Fibroblast of the aortic adventitia (primary cell): ENCODE measurements around the gene NKTR. TPM values are rescaled to one million over a fixed set of nuclear protein-coding genes. Genes with fewer than 3 reads are reported as not detected.

ENCODE experiments used
- DNase-seq: peaks from one replicate; pipeline ENCODE4 v3.0.0-alpha.2; 2010; ENCODE audit warnings: low read depth
- H3K4me3 ChIP-seq: 2 replicates; pipeline ENCODE4 v1.5.1; 2011; ENCODE audit warnings: low read depth, mild to moderate bottlenecking, control low read depth, low read length, moderate library complexity
- CTCF ChIP-seq: IDR thresholded peaks from 2 replicates; pipeline ENCODE4 v1.5.1; 2011; ENCODE audit warnings: mild to moderate bottlenecking, low read length, control low read depth, inconsistent platforms; ENCODE audit not compliant: insufficient read depth
- total RNA-seq: library from RNA; depleted of rRNA; stranded (reverse); fragments of >200 nt; gene quantifications from 2 replicates; pipeline ENCODE4 v1.2.3, GENCODE V29; 2012; ENCODE audit warnings: low replicate concordance

Gene NKTR
- total RNA-seq, 1 donor, result 91.8 TPM

DNA sequence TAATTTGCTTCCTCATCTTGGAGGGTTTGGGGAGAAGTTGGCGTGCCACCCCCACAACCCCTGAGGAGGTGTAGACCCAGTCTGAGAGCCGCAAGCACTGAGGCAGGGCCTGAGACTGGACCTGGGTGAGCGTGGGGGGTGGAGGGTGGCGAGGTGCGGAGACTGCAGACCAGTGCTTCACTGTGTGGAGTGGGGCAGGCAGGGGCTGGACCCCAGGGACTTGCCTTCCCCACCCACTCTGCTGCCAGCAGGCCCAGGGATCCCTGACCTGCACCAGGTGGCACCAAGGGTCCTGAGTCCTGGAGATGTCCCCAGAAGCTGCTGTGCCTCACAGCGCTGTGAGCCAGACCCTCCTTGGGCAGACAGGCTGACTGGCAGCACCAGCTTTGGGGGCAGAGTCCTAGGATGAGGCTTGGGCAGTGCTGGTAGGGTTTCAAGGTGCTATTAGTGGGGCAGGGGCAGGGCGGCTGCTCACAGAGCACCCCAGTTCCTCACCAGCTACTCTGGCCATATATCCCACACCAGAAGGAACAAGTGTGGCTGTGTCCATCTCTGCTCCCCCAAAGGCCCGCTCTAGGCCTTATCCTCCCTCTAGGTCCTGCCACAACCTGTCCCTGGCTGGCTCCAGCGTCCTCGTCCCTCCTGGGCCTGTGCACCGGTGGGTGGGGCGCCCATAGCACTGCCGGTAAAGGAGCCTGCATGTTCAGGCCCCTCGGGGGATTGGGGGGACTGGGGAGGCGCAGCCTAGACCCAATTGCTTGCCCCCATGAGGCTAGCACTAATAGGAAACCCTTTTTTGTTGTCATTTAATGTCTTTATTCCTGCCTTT is 64.8 kb downstream of the NKTR start:
- TF ChIP-seq CTCF, result no peak
- H3K4me3 ChIP-seq, result no peak overlapping the region
- no peak for DNase-seq

DNA sequence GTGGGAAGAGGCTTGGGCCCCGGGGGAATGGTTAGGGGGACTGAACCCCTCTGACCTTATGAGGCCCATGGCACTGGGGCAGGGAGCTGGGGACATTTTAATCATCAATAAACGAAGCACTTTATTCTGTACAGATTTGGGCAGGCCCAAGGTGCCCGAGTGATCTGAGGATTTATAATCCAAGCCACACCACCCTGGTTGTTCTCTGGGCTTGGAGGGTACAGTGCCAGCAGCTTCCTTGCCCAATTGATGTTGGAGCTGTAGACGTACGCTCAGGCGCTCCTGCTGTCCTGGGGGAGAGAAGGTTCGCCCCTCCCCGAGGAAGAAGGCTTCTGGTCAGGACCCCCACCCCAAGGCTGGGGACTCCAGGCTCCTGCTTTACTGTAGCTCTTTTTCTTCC is 65.5 kb downstream of the NKTR start:
- TF ChIP-seq CTCF, result no peak
- no peak overlapping the region for H3K4me3 ChIP-seq
- DNase-seq, result no peak

GRCh38 chr3:42666577-42666998 is 66.1 kb downstream of the NKTR start:
- TF ChIP-seq CTCF, result no peak
- DNase-seq, result no peak

DNA sequence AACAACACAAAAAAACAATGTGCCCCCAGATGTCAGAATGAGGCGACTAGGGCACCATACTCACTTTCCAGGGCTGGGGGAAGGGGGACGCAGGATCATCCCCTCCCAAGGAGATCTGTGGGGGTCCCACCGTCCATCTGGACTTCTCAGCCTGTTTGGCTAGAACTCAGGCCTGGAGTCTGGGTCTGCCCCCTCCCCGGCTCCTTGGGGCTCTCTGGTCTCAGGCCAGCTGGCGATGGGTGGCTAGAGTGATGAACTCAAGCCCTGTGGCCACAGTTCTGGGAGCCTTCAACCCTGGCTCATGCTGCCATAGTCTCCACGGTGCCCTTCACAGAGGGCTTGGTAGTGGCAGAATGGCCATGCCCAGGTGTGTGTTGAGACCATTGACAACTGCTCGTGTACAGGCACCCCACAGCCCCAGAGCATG is 66.6 kb downstream of the NKTR start:
- no peak for DNase-seq
- no peak for TF ChIP-seq CTCF
- no peak overlapping the region for H3K4me3 ChIP-seq

More at GRCh38 chr3:42666577-42666998, 66.1 kb downstream of the NKTR start:
- H3K4me3 ChIP-seq, result no peak overlapping the region

- no peak overlapping the region for H3K4me3 ChIP-seq
- no peak for TF ChIP-seq CTCF
- peak; percentile 20 for DNase-seq
Observed at GRCh38 chr3:42667523-42668412, 67.3 kb downstream of the NKTR start.

DNA sequence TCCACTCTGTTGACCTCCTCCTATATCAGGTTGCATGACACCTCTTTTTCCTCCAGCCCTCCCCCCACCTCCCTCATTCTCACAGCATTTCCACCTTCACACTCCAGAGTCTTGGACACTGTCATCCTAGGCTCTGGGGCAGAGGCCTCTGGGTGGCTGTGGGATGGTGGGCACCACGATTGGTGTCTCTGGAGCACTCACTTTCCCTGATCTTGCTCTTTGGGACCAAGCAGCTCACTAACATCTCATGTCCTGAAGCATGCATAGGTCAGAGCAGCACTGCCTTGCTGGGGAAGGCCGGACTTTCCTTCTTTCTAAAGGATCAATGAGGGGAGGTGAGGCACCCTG is 67.9 kb downstream of the NKTR start:
- H3K4me3 ChIP-seq, result no peak overlapping the region
- TF ChIP-seq CTCF, result no peak
- DNase-seq, result no peak
